HL-60 (cell line): Measurements from ENCODE around the gene SMAP1.

Experiments used
- DNase-seq, 2 experiments: peaks; one replicate each; pipeline ENCODE4 v3.0.0-alpha.2; 2010 to 2020; ENCODE audit warnings: low read depth in 1 of 2, low spot score in 1 of 2
- H3K27ac ChIP-seq: fragments of 250-450 bp; sonication (Bioruptor Pico); replicated peaks from 2 replicates; pipeline ENCODE4 v1.5.1; 2020; ENCODE audit warnings: mild to moderate bottlenecking, moderate library complexity
- H3K27me3 ChIP-seq: fragments of 250-450 bp; sonication (Bioruptor Pico); 2 replicates; pipeline ENCODE4 v1.5.1; 2021; ENCODE audit warnings: mild to moderate bottlenecking, moderate library complexity; ENCODE audit not compliant: insufficient read depth, poor library complexity, severe bottlenecking
- H3K4me3 ChIP-seq: replicated peaks from 2 replicates; pipeline ENCODE4 v1.5.1; 2011; ENCODE audit warnings: mild to moderate bottlenecking, control low read depth, low read length; ENCODE audit not compliant: insufficient read depth
- CTCF ChIP-seq: IDR thresholded peaks from one replicate; pipeline ENCODE4 v1.5.1; 2011; ENCODE audit warnings: low read length, control low read depth, inconsistent platforms; ENCODE audit not compliant: insufficient read depth
- GABPA ChIP-seq: IDR thresholded peaks from 2 replicates; pipeline ENCODE4 v1.6.1; 2012; ENCODE audit warnings: low read depth
- POLR2AphosphoS5 ChIP-seq: IDR thresholded peaks from 2 replicates; pipeline ENCODE4 v1.6.1; 2012; ENCODE audit warnings: low read depth
- REST ChIP-seq: IDR thresholded peaks from 2 replicates; pipeline ENCODE4 v1.6.1; 2012; ENCODE audit warnings: low read depth; ENCODE audit not compliant: insufficient replicate concordance
- SPI1 ChIP-seq: IDR thresholded peaks from 2 replicates; pipeline ENCODE4 v1.6.1; 2012; ENCODE audit warnings: low read depth, mild to moderate bottlenecking, borderline replicate concordance

Gene SMAP1

GRCh38 chr6:70813885-70814284, 146.2 kb downstream of the SMAP1 start:
- no peaks in the 10 kb centered on the region for H3K27me3 ChIP-seq
- DNase-seq = no peak
- TF ChIP-seq POLR2AphosphoS5 = no peak
- TF ChIP-seq CTCF = no peak
- TF ChIP-seq GABPA = no peak
- no peak overlapping the region for H3K4me3 ChIP-seq
- H3K27ac ChIP-seq = no peak overlapping the region

GRCh38 chr6:70819646-70820045, 152.0 kb downstream of the SMAP1 start:
- Histone ChIP-seq H3K4me3 (no peak overlapping the region), H3K27me3 (no peaks in the 10 kb centered on the region), H3K27ac (no peak overlapping the region)
- TF ChIP-seq GABPA = no peak
- no peak for TF ChIP-seq CTCF
- no peak for TF ChIP-seq POLR2AphosphoS5
- no peak for TF ChIP-seq REST
- no peak for TF ChIP-seq SPI1
- no peak for DNase-seq

GRCh38 chr6:70820778-70821177, 153.1 kb downstream of the SMAP1 start:
- no peak overlapping the region for H3K27ac ChIP-seq
- no peak overlapping the region for H3K4me3 ChIP-seq
- no peaks in the 10 kb centered on the region for H3K27me3 ChIP-seq
- no peak for DNase-seq
- TF ChIP-seq GABPA (no peak), SPI1 (no peak), POLR2AphosphoS5 (no peak), REST (no peak), CTCF (no peak)

GRCh38 chr6:70821751-70822150, 154.1 kb downstream of the SMAP1 start:
- no peak for DNase-seq
- H3K27me3 ChIP-seq = no peaks in the 10 kb centered on the region
- H3K27ac ChIP-seq = no peak overlapping the region
- H3K4me3 ChIP-seq = no peak overlapping the region
- no peak for TF ChIP-seq GABPA
- TF ChIP-seq POLR2AphosphoS5 = no peak
- TF ChIP-seq REST = no peak
- no peak for TF ChIP-seq SPI1
- TF ChIP-seq CTCF = no peak
